Ishikawa (cell line): ENCODE data around the gene IGSF23.

Source experiments
- CEBPB ChIP-seq: IDR thresholded peaks from 2 replicates; pipeline ENCODE4 v1.6.1; 2012
- CREB1 ChIP-seq: IDR thresholded peaks from 2 replicates; pipeline ENCODE4 v1.6.1; 2012; ENCODE audit warnings: low read depth
- EGR1 ChIP-seq: IDR thresholded peaks from 2 replicates; pipeline ENCODE4 v1.6.1; 2012
- EP300 ChIP-seq: IDR thresholded peaks from 2 replicates; pipeline ENCODE4 v1.6.1; 2012; ENCODE audit warnings: borderline replicate concordance
- FOXM1 ChIP-seq: IDR thresholded peaks from 2 replicates; pipeline ENCODE4 v1.6.1; 2012; ENCODE audit warnings: low read depth, borderline replicate concordance
- MAX ChIP-seq: IDR thresholded peaks from 2 replicates; pipeline ENCODE4 v1.6.1; 2012
- NFIC ChIP-seq: IDR thresholded peaks from 2 replicates; pipeline ENCODE4 v1.6.1; 2012
- RAD21 ChIP-seq: IDR thresholded peaks from 2 replicates; pipeline ENCODE4 v1.6.1; 2012; ENCODE audit warnings: low read depth
- TAF1 ChIP-seq: IDR thresholded peaks from 2 replicates; pipeline ENCODE4 v1.6.1; 2012; ENCODE audit warnings: low read depth, mild to moderate bottlenecking
- TCF12 ChIP-seq: IDR thresholded peaks from 2 replicates; pipeline ENCODE4 v1.6.1; 2012; ENCODE audit warnings: low read depth
- TEAD4 ChIP-seq: IDR thresholded peaks from 2 replicates; pipeline ENCODE4 v1.6.1; 2012
- USF1 ChIP-seq: IDR thresholded peaks from 2 replicates; pipeline ENCODE4 v1.6.1; 2012
- YY1 ChIP-seq: IDR thresholded peaks from 2 replicates; pipeline ENCODE4 v1.6.1; 2012; ENCODE audit warnings: low read depth
- ZBTB7A ChIP-seq: IDR thresholded peaks from 2 replicates; pipeline ENCODE4 v1.6.1; 2012; ENCODE audit warnings: low read depth
- TF ChIP-seq, protein P1 (sequence below): IDR thresholded peaks from 2 replicates; pipeline ENCODE4 v1.6.1; 2012; ENCODE audit warnings: low read depth, mild to moderate bottlenecking

Gene IGSF23

DNA sequence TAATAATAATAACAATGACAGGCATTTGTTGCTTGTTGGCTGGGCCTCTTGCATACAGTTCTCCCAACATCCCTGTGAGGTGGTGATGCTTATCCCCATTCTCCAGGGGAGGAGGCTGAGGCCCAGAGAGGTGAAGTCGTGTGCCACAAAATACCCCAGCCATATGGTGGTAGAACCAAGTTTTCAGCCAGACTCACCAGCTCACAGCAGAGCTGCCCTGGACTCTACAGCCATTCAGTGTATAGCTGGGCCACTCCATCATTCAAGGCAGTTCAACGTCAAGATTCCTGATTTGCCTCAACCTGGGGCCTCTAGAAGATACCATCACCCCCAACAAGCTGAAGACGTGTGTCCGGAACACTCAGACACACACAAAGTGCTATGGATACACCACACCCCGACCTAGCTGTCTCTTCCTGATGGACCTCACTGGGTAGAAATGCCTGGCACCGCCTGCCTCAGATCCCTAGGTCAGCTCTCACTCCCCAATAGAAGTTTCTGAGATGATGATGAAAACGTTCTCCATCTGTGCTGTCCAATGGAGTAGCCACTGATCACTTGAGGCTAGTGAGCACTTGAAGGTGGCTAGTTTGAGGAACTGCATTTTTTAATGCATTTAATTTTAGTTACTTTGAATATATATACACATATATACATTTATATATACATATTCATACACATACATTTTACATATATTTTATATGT, 53.6 kb downstream of the IGSF23 start:
- no peak for TF ChIP-seq TCF12
- no peak for TF ChIP-seq YY1
- TF ChIP-seq EGR1, result no peak
- TF ChIP-seq CEBPB, result no peak
- TF ChIP-seq NFIC, result no peak
- TF ChIP-seq TEAD4, result no peak
- TF ChIP-seq EP300, result no peak
- no peak for TF ChIP-seq TAF1
- TF ChIP-seq USF1, result no peak
- no peak for TF ChIP-seq CREB1
- TF ChIP-seq, protein P1, sequence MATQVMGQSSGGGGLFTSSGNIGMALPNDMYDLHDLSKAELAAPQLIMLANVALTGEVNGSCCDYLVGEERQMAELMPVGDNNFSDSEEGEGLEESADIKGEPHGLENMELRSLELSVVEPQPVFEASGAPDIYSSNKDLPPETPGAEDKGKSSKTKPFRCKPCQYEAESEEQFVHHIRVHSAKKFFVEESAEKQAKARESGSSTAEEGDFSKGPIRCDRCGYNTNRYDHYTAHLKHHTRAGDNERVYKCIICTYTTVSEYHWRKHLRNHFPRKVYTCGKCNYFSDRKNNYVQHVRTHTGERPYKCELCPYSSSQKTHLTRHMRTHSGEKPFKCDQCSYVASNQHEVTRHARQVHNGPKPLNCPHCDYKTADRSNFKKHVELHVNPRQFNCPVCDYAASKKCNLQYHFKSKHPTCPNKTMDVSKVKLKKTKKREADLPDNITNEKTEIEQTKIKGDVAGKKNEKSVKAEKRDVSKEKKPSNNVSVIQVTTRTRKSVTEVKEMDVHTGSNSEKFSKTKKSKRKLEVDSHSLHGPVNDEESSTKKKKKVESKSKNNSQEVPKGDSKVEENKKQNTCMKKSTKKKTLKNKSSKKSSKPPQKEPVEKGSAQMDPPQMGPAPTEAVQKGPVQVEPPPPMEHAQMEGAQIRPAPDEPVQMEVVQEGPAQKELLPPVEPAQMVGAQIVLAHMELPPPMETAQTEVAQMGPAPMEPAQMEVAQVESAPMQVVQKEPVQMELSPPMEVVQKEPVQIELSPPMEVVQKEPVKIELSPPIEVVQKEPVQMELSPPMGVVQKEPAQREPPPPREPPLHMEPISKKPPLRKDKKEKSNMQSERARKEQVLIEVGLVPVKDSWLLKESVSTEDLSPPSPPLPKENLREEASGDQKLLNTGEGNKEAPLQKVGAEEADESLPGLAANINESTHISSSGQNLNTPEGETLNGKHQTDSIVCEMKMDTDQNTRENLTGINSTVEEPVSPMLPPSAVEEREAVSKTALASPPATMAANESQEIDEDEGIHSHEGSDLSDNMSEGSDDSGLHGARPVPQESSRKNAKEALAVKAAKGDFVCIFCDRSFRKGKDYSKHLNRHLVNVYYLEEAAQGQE, result no peak
- TF ChIP-seq RAD21, result no peak
- TF ChIP-seq MAX, result no peak
- TF ChIP-seq FOXM1, result no peak
- TF ChIP-seq ZBTB7A, result no peak

DNA sequence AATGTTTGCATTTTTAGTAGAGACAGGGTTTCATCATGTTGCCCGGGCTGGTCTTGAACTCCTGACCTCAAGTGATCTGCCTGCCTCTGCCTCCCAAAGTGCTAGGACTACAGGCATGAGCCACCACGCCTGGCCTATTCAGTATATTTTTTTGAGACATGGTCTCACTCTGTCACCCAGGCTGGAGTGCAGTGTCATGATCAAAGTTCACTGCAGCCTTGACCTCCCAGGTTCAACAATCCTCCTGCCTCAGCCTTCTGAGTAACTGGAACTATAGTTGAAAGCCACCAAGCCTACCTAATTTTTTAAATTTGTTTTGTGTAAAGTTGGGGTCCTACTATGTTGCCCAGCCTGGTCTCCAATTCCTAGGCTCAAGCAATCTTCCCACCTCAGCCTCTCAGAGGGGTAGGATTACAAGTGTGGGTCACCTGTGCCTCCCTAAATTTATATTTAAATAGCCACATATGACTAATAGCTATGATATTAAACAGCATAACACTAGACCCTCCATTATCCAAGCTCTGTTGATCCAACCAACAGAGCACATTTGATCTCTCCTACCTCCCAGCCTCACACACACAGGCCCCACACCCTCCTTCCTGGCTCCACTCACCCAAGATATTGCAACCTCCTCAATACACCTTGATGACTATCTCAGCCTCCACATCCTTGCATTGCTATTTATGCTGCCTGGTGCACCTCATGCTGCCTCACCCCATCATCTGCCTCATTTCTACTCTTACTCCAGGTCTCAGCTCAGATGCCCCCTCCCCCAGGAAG, 55.8 kb downstream of the IGSF23 start:
- TF ChIP-seq USF1 (no peak), EP300 (no peak), FOXM1 (no peak), NFIC (no peak), RAD21 (no peak), TEAD4 (no peak), ZBTB7A (no peak)

GRCh38 chr19:44671400-44671799, 58.0 kb downstream of the IGSF23 start, which contains the start of gene CEACAM19:
Gene CEACAM19 (plus strand): TSS chr19:44671482. CDS start chr19:44671932, 450 bp downstream.
- TF ChIP-seq YY1 (no peak), NFIC (no peak), TEAD4 (no peak), EP300 (no peak), RAD21 (no peak), EGR1 (no peak), CREB1 (no peak), ZBTB7A (no peak), TAF1 (no peak), TCF12 (no peak), USF1 (no peak), MAX (no peak), CEBPB (no peak), FOXM1 (no peak)
- TF ChIP-seq, protein P1, result no peak

- TF ChIP-seq TCF12 (no peak), TAF1 (no peak), MAX (no peak), TEAD4 (no peak)
These were observed 58.9 kb downstream of the IGSF23 start for GRCh38 chr19:44672226-44672625.

GRCh38 chr19:44673510-44673909, 60.1 kb downstream of the IGSF23 start:
- TF ChIP-seq YY1, result no peak
- no peak for TF ChIP-seq TCF12
- TF ChIP-seq FOXM1, result no peak
- no peak for TF ChIP-seq TEAD4
- TF ChIP-seq EP300, result no peak
- TF ChIP-seq NFIC, result no peak
- TF ChIP-seq USF1, result no peak
- no peak for TF ChIP-seq TAF1
- TF ChIP-seq, protein P1, result no peak
- no peak for TF ChIP-seq ZBTB7A
- no peak for TF ChIP-seq CEBPB
- no peak for TF ChIP-seq CREB1
- no peak for TF ChIP-seq MAX
- no peak for TF ChIP-seq EGR1
- no peak for TF ChIP-seq RAD21
